HG02610 (cell line): ENCODE measurements around the gene CHKA.

Experiments
- ATAC-seq: cut with Tn5 transposase; IDR thresholded peaks from one replicate; pipeline ENCODE4 v1.9.1; 2021; ENCODE audit warnings: mild to moderate bottlenecking, moderate library complexity; ENCODE audit not compliant: unreplicated experiment

CHKA gene

GRCh38 chr11:68076371-68077042 is 44.7 kb downstream of the CHKA start:
- no peak for ATAC-seq

GRCh38 chr11:68074584-68075352 is 46.4 kb downstream of the CHKA start:
- ATAC-seq = no peak

DNA sequence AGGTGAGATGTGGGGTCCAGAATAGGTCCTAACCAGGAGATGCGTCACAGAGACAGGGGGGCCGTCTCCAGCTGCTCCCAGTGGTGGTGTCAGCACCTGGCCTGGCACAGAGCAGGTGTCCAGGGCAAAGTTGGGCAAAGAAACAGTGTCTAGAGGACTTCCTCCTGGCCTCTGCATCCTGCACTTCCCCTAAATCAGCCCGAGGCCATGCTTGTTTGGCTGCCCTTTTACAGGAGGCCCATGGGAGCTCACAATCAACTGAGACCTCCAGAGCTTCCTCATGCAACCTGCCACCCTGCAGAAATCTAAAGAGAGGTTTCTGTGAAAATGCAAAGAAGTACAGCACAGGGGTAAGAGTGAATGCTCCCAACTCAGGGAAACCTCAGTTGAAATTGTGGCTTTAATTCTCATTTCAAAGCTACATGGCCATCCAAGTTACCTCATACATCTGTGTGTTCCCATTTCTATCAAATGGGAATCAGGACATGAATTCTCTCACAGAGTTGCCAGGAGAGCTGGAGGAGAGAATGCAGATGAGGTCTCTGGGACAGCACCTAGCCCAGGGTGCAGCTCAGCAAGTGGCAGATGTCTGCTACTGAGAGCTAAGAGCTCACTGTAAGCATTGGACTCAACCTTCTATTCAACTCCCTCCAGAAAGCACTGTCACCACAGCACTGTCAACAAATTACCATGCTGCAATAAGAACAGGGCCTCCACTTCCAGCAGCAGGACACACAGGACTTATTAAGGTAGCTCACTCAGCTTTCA is 49.7 kb downstream of the CHKA start:
- ATAC-seq = no peak

GRCh38 chr11:68067991-68068390 is 53.2 kb downstream of the CHKA start:
- ATAC-seq = no peak

GRCh38 chr11:68066742-68067141 is 54.4 kb downstream of the CHKA start:
- no peak for ATAC-seq

DNA sequence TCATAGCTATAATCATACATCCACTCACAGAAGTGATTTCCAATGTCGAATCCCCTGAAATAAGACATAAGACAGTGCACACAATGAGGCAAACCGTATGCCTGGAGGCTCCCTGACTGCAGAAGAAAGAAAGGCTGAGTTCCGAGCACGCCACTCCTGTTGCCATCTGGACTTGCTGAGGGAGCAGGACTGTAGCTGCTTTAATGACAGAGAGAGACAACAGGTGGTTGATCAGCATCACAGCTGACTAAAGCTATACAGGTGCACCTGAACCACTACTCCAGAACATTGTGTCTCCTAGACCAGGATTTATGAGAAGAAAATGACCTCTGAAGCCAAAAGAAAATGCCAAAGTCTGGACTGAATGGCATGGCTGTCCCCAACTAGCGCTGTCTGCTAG is 55.3 kb downstream of the CHKA start:
- no peak for ATAC-seq

GRCh38 chr11:68064926-68065325 is 56.3 kb downstream of the CHKA start:
- ATAC-seq = no peak

GRCh38 chr11:68061508-68061907 is 59.7 kb downstream of the CHKA start:
- ATAC-seq = no peak

GRCh38 chr11:68057807-68058206 is 63.4 kb downstream of the CHKA start:
- no peak for ATAC-seq

DNA sequence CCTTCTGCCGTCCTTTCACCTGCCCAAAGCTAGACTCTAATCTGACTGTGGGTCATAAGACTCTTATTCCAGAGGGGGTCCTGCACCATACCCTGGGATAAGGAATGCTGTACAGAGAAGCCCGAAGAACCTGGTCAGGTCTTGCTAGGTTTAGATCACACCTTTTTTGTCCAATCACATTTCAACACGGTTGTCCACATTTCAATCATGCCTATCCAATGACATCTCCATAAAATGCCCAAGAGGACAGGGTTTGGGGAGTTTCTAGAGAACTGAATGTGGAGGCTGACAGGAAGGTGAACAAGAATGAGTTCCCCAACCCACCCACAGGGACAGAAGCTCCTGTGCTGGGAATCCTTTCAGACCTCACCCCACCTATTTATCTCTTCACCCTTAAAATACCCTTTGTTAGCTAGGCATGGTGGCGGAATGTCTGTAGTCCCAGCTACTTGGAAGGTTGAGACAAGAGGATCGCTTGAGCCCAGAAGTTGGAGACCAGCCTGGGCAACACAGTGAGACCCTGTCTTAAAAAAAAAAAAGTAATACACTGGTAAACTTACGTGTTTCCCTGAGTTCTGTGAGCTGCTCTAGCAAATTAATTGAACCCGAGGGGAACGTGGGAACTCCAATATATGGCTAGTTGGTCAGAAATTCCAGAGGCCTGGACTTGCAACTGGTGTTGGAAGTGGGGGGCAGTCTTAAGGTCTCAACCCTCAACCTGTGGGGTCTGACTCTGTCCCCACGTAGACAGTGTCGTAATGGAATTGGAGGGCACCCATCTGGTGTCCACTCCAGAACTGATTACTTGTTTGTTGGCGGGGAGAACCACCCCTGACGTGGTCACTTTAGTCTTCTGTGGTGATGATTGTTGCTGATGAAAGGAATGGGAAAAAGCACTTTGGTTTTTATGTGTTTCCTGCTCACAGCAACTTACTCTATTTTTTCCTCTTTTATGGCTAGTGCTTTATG is 64.6 kb downstream of the CHKA start:
- ATAC-seq = no peak

- ATAC-seq = no peak
These were observed 67.0 kb downstream of the CHKA start for GRCh38 chr11:68053981-68054812.

DNA sequence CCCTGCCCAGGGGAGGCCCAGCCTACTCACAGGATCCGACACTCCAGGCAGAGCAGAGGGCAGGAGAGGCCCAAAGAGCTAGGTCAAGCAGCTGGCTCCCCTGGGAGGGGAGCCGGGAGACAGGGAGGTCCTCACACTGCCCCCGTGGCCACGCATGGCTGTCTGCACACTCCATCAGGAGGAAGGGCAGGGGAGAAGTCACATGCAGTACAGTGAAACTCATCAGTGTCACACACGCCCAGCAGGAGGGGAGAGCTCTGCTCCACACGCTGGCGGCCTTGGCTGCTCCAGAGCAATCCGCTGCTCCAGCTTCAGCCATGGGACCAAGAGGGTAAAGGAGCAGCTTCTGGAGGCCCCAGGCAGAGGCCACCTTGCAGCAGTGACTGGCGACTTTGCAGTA is 68.1 kb downstream of the CHKA start:
- ATAC-seq = no peak

DNA sequence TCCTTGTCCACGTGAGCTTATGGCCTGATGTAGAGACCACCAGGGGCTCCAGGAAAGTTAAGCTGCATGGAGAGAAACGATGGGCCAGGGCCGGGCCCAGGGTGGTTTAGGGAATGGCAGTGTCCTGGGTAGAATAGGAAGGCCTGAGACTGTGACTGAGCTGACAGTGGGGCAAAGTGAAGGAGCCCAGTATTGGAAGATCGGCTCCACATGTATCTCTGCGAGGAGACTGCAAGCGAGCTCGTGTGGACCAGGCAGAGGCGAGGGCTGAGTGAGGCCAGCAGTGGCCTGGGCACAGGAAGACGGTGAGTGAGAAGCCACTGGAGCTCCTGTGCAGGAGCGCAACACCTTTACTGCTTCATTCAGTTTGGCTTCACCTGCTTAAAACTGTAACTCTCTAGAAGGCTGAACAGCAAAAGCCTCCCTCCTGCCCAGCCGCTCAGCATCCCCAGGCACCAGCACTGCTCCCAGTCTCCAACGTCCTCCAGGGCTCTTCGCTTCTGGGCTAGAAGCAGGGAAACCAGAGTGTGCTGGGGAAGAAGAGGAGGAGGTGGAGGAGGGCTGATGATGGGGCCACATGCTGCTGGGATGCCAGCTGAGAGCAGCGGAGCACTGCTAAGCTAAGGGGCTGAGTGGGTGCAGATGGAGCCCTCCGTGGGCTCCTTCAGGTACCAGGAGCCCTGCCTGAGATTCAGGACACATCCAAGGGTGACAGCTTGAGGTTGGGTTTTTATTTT is 68.9 kb downstream of the CHKA start:
- ATAC-seq = no peak

DNA sequence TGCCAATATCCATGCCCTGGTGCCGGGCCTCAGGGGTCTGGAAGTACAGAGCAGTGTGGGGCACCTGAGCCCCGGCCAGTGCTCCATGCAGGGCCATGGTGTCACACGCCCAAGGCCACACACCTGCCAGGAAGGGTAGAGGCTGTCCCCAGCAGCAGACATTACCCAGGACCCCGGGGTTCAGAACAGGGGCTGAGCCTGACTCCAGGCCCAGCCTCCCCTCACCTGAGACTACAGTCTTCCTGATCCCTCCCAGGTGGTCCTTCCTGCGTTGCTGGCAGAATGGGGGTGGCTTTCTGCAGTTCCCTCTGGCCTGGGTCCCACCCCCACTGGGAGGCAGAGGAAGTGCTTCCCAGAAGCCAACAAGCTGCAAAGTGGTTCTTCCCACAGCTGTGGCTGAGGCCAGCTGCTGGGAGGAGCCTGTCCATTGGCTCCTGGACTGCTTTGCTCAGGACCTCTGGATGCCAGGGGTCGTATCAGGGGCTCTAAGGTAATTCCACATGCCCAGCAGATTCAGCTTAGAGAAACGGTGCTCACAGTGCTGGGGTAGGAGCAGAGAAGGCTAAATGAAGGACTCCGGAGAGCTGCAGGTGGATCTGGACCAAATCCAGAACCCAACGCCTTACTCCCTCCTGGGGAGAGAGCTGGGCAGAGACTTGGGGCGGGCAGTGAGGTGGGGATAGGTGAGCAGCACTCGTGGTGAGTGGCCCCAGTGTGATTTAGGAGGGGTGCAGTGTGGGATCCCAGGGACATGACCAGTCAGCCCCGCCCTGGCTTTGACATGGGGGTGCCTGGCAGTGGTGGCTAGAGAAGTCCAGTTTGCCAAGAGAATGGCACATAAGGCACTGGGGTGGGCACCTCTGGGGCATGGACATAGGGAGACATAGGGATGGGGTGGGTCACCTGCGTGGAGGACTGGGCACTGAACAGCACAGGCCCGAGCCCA is 69.7 kb downstream of the CHKA start:
- no peak for ATAC-seq

- ATAC-seq = no peak
These were observed 70.8 kb downstream of the CHKA start for GRCh38 chr11:68050371-68050841.

- no peak for ATAC-seq
These were observed 71.4 kb downstream of the CHKA start for GRCh38 chr11:68049509-68050370.
